ENCODE data around the gene TMOD1. TPM values are rescaled to one million over a fixed set of nuclear protein-coding genes. Genes with fewer than 3 reads are reported as not detected.
"Not testable (repeated sequence)": the region's sequence is repeated elsewhere in the genome, so short reads cannot be mapped to it uniquely, and the experiment has no call there.

TMOD1 gene
- total RNA-seq, 4 donors from 2014 or later: 82.3 to 202 (median 175) TPM

DNA sequence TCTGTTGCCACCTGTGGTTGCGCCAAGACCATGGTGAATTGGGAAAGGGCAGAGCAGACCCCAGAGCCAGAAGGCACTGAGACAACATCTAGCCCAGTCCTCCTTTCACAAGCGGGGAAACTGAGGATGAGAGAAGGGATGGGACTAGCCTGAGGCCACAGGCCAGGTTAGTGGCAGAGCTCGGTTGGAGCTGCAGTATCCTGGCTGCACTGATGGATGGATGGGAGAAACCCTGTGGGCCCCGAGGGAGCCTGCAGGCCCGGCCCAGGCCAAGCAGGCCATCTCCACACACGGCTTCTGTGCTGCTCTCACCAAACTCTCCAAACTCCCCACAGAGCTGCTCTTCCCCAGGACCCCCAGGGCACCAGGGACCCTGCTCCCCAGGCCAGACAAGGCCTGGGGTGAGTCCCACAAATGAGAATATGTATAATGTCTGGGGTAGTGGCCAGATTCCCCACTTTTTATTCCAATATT lies 71.5 kb downstream of the TMOD1 start:
- Histone ChIP-seq H3K4me1 (peaks cover 19 to 29% of the 10 kb centered on the region in 2 donors), H3K9me3 (no peaks in the 10 kb centered on the region), H3K27me3 (no peaks in the 10 kb centered on the region), H3K27ac (peak overlapping the region in 3 of 4 donors; percentile 76 to 82 (median 77)), H3K4me3 (no peak overlapping the region), H3K36me3 (peaks cover 0 to 52% of the 10 kb centered on the region in 2 donors)
- TF ChIP-seq, protein P1, sequence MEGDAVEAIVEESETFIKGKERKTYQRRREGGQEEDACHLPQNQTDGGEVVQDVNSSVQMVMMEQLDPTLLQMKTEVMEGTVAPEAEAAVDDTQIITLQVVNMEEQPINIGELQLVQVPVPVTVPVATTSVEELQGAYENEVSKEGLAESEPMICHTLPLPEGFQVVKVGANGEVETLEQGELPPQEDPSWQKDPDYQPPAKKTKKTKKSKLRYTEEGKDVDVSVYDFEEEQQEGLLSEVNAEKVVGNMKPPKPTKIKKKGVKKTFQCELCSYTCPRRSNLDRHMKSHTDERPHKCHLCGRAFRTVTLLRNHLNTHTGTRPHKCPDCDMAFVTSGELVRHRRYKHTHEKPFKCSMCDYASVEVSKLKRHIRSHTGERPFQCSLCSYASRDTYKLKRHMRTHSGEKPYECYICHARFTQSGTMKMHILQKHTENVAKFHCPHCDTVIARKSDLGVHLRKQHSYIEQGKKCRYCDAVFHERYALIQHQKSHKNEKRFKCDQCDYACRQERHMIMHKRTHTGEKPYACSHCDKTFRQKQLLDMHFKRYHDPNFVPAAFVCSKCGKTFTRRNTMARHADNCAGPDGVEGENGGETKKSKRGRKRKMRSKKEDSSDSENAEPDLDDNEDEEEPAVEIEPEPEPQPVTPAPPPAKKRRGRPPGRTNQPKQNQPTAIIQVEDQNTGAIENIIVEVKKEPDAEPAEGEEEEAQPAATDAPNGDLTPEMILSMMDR (IDR thresholded peaks at IDR 0.05 in 4 of 5, conservative IDR thresholded peaks at IDR 0.05 in 1 of 5): no peak
- TF ChIP-seq POLR2A (IDR thresholded peaks at IDR 0.05): no peak
- ATAC-seq: no peak
- in situ Hi-C loops (cut with MboI; ENCODE audit: low sequenced_read_pairs in 4 of 4): no loop called here
- peak in 1 of 2 donors; percentile 5 for DNase-seq
- intact Hi-C loops (cut with DNase I; ENCODE audit: low total_unique reads): no loop called here

DNA sequence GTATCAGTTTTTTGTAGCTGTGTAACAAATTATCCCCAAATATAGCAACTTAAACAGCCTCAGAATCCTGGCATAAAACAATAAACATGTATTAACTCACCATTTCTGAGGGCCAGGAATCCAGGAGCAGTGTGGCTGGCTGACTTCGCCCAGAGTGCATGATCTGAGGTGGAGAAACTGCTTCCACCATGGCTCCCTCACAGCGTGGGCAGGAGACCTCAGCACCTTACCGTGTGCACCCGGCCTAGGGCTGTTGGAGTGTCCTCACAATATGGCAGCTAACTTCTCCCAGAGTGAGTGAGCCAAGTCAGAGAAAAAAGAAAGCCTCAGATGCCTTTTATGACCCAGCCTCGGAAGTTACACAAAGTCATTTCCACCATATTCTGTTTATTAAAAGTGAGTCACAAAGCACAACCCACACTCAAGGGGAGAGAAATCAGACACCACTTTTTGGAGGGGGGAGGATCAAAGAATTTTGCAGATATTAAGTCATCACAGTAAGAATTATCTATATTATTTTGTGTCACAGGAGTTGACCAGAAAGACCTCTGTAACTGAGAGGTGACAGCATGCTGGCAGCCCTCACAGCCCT lies 72.1 kb downstream of the TMOD1 start:
- Histone ChIP-seq H3K27ac (no peak overlapping the region), H3K27me3 (no peaks in the 10 kb centered on the region), H3K9me3 (no peaks in the 10 kb centered on the region), H3K4me1 (peaks cover 19 to 34% of the 10 kb centered on the region in 2 donors), H3K36me3 (peaks cover 0 to 49% of the 10 kb centered on the region in 2 donors), H3K4me3 (no peak overlapping the region)
- ATAC-seq: no peak
- no peak for DNase-seq
- in situ Hi-C loops (cut with MboI; ENCODE audit: low sequenced_read_pairs in 4 of 4) (no loop called here), intact Hi-C loops (cut with DNase I; ENCODE audit: low total_unique reads) (no loop called here)
- no peak for TF ChIP-seq POLR2A (IDR thresholded peaks at IDR 0.05)
- TF ChIP-seq, protein P1 (IDR thresholded peaks at IDR 0.05 in 4 of 5, conservative IDR thresholded peaks at IDR 0.05 in 1 of 5): no peak

DNA sequence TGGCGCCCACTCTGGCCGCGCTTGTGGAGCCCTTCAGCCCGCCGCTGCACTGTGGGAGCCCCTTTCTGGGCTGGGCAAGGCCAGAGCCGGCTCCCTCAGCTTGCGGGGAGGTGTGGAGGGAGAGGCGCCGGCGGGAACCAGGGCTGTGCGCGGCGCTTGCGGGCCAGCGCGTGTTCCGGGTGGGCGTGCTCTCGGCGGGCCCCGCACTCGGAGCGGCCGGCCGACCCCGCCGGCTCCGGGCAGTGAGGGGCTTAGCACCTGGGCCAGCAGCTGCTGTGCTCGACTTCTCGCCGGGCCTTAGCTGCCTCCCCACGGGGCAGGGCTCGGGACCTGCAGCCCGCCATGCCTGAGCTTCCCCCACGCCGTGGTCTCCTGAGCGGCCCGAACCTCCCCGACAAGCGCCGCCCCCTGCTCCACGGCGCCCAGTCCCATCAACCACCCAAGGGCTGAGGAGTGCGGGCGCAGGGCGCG lies 72.7 kb downstream of the TMOD1 start:
- H3K27ac ChIP-seq, ATAC-seq: not testable (repeated sequence)

DNA sequence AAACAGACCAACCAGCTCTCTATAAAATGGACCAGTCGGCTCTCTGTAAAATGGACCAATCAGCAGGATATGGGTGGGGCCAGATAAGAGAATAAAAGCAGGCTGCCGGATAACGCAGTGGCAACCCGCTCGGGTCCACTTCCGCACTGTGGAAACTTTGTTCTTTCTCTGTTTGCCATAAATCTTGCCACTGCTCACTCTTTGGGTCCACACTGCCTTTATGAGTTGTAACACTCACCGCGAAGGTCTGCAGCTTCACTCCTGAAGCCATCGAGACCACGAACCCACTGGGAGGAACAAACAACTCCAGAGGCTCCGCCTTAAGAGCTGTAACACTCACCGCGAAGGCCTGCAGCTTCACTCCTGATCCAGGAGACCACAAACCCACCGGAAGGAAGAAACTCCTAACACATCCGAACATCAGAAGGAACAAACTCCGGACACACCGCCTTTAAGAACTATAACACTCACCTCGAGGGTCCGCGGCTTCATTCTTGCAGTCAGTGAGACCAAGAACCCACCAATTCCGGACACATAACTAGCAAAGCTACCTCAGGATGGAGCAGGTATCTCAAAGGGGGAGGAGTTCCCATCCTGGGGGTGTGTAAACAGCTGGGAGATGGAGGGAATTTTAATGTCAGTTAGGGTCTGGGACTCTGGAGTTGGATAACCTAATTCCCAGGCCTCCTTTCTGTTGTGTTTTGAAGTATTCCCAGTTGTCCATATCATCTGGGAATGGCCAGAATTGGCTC lies 73.6 kb downstream of the TMOD1 start:
- H3K27ac ChIP-seq; H3K9me3 ChIP-seq; H3K27me3 ChIP-seq; in situ Hi-C loops (cut with MboI; ENCODE audit: low sequenced_read_pairs in 4 of 4); intact Hi-C loops (cut with DNase I; ENCODE audit: low total_unique reads); ATAC-seq: not testable (repeated sequence)
- peaks cover 22 to 41% of the 10 kb centered on the region in 2 donors for H3K4me1 ChIP-seq
- DNase-seq: peak in 1 of 2 donors; percentile 10
- H3K4me3 ChIP-seq: peak overlapping the region in 1 of 4 donors; percentile 22
- peaks cover 0 to 35% of the 10 kb centered on the region in 2 donors for H3K36me3 ChIP-seq
- peak in 1 of 2 donors; percentile 21 for TF ChIP-seq POLR2A (IDR thresholded peaks at IDR 0.05)

More for the DNA sequence above, 72.7 kb downstream of the TMOD1 start:
- H3K27me3 ChIP-seq; in situ Hi-C loops (cut with MboI; ENCODE audit: low sequenced_read_pairs in 4 of 4); intact Hi-C loops (cut with DNase I; ENCODE audit: low total_unique reads); H3K9me3 ChIP-seq; H3K4me3 ChIP-seq: not testable (repeated sequence)
- DNase-seq: peak in 1 of 2 donors; percentile 9
- peaks cover 24 to 39% of the 10 kb centered on the region in 2 donors for H3K4me1 ChIP-seq
- peaks cover 0 to 44% of the 10 kb centered on the region in 2 donors for H3K36me3 ChIP-seq

DNA sequence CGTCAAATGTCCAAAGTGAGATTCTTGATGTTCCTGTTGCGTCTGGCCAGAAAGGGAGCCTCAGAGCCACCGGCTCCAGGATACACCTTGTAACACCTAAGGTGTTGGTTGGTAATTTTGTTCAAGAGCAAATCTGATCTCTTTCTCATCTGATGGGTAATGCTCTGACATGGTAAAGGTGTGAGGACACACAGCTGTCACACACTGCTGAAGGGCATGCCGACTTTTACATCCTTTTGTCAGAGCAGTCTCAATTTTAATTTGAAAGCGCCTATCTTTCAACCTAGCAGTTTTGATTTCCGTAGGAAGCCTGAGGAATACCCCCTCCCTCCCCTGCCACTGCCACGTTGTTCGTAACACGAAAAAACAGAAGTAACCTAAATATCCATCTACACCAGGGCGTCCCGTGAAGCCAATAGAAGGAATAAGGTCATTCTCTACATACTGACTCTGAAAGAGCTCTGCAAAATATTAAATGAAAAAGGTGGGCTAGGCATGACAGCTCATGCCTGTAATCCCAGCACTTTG lies 74.3 kb downstream of the TMOD1 start:
- DNase-seq (no peak), ATAC-seq (no peak)
- Histone ChIP-seq H3K27me3 (no peaks in the 10 kb centered on the region), H3K4me3 (peak overlapping the region in 1 of 4 donors; percentile 22), H3K4me1 (peaks cover 16 to 34% of the 10 kb centered on the region in 2 donors), H3K27ac (no peak overlapping the region), H3K36me3 (peaks cover 0 to 28% of the 10 kb centered on the region in 2 donors), H3K9me3 (no peaks in the 10 kb centered on the region)
- intact Hi-C loops (cut with DNase I; ENCODE audit: low total_unique reads) (no loop called here), in situ Hi-C loops (cut with MboI; ENCODE audit: low sequenced_read_pairs in 4 of 4) (no loop called here)
- TF ChIP-seq POLR2A (IDR thresholded peaks at IDR 0.05): no peak
- TF ChIP-seq, protein P1 (IDR thresholded peaks at IDR 0.05 in 4 of 5, conservative IDR thresholded peaks at IDR 0.05 in 1 of 5): no peak

Data from gastrocnemius medialis (tissue), 4 donors.